Measurements from ENCODE around the gene SUPT16H.
"Not testable (repeated sequence)": the region's sequence is repeated elsewhere in the genome, so short reads cannot be mapped to it uniquely, and the experiment has no call there.

SUPT16H gene

DNA sequence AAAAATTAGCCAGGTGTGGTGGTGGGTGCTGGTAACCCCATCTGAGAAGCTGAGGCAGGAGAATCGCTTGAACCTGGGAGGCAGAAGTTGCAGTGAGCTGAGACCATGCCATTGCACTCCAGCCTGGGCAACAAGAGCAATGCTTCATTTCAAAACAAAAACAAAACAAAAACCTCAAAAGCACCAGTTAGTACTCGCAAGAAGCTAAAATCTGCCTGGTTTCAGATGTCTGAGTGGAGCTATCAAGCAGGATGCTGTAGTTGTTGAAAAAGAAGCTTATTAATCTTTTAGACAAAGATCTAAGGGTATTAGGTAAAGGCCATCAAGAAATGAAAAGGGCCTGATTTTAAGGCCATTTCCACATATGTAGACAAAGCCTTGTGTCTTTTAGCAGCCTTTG lies 50.9 kb downstream of the SUPT16H start:
- DNase-seq (no peak), ATAC-seq (no peak)
- Mint-ChIP-seq H3K9me3 (no peaks in the 10 kb centered on the region), H3K4me1 (no peaks in the 10 kb centered on the region), H3K27ac (no peak overlapping the region), H3K4me3 (no peak overlapping the region), H3K27me3 (no peaks in the 10 kb centered on the region)

DNA sequence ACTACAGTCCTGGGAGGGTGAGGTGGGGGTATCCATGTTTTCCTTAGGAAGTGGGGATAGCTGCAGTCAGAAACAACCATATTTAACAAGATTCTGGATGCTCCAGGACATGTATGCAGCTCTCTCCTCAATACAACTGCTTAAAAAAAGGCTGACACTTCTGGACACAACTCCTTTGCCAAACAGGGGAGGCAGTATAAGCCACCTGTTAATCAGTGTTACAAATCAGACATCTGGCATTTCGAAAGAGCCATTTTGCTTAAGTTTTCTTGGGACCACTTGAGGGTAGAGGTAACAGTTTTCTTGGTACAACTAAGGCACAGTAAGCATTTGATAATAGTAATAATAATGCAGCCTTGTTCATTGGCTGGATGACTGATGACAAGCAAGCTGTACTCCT lies 56.8 kb downstream of the SUPT16H start:
- Mint-ChIP-seq H3K4me1 (no peaks in the 10 kb centered on the region), H3K4me3 (no peak overlapping the region), H3K27ac (no peak overlapping the region), H3K27me3 (no peaks in the 10 kb centered on the region), H3K9me3 (no peaks in the 10 kb centered on the region)
- ATAC-seq = no peak
- no peak for DNase-seq

DNA sequence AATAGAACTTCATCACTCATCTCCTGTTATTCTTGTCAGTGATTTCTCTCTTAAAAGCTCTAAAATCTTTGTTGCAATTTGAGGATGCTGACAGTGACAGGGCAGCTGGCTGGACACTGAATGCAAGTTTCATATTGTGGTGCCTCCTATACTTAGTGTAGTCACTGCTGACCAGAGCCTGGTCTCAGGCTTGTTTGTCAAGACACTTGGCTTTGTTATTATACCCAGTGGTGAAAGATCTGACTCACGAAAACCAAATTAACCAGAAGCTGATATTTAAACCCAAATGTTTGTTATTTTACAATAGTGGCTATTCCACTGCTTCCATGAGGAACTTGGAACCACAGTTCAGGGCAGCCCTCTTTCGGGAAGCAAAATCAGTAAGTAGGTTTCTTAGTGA lies 61.1 kb downstream of the SUPT16H start:
- ATAC-seq = no peak
- peaks cover 9% of the 10 kb centered on the region for H3K4me1 Mint-ChIP-seq
- H3K9me3 Mint-ChIP-seq = no peaks in the 10 kb centered on the region
- no peak for DNase-seq
- H3K27ac Mint-ChIP-seq = no peak overlapping the region
- no peak overlapping the region for H3K4me3 Mint-ChIP-seq
- no peaks in the 10 kb centered on the region for H3K27me3 Mint-ChIP-seq

DNA sequence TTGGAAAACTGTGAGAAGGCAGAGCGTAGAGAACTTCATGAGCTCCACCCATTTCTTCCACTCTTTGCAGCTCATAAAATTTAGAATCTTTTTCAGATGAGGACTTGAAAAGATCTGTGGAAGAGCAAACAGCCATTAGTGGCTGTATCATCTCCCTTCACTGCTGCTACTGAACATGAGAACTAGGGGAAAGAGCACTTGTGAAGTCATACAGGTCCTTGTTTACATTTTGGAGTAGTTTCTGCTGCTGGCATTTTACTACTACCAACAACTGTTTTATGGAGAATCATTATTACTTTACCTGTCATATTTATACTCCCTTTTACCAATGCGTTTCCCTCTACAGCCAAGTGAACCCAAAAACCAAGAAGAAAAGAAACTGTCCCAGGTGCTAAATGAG lies 62.9 kb downstream of the SUPT16H start:
- no peaks in the 10 kb centered on the region for H3K9me3 Mint-ChIP-seq
- no peak for DNase-seq
- no peak overlapping the region for H3K27ac Mint-ChIP-seq
- no peak for ATAC-seq
- H3K4me3 Mint-ChIP-seq = no peak overlapping the region
- no peaks in the 10 kb centered on the region for H3K27me3 Mint-ChIP-seq
- H3K4me1 Mint-ChIP-seq = peaks cover 9% of the 10 kb centered on the region

DNA sequence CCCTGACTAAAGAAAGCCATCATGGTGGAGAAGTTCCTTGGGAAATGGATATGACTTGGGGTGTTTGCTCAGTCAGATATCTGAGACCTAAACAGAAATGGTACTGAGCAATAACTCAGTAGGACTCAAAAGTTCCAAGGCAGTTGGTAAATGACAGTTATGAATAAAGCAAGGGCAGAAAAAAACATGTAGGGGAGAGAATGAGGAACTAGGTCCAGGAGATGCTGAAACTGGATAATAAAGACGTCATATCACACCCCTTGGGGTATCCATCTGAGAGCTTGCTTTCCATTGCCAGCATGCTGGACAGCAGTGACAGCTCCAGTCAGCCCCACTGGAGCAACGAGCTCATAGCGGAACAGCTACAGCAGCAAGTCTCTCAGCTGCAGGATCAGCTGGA lies 66.4 kb downstream of the SUPT16H start:
- Mint-ChIP-seq H3K4me3 (no peak overlapping the region), H3K9me3 (no peaks in the 10 kb centered on the region), H3K27ac (no peak overlapping the region), H3K4me1 (peaks cover 9% of the 10 kb centered on the region), H3K27me3 (no peaks in the 10 kb centered on the region)
- ATAC-seq = no peak
- no peak for DNase-seq

DNA sequence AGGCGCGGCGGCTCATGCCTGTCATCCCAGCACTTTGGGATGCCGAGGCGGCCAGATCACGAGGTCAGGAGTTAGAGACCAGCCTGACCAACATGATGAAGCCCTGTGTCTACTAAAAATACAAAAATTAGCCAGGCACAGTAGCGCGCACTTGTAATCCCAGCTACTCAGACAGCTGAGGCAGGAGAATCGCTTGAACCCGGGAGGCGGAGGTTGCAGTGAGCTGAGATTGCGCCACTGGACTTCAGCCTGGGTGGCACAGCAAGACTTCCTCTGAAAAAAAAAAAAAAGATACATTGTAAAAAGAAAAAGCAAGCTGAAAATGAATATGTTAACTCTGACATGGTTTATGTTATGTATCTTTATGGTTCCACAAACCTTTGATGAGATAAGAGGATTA lies 70.3 kb downstream of the SUPT16H start:
- ATAC-seq (no peak), DNase-seq (no peak)
- no peak overlapping the region for H3K4me3 Mint-ChIP-seq
- H3K27me3 Mint-ChIP-seq = no peaks in the 10 kb centered on the region
- H3K4me1 Mint-ChIP-seq = peaks cover 12% of the 10 kb centered on the region
- no peaks in the 10 kb centered on the region for H3K9me3 Mint-ChIP-seq
- no peak overlapping the region for H3K27ac Mint-ChIP-seq

DNA sequence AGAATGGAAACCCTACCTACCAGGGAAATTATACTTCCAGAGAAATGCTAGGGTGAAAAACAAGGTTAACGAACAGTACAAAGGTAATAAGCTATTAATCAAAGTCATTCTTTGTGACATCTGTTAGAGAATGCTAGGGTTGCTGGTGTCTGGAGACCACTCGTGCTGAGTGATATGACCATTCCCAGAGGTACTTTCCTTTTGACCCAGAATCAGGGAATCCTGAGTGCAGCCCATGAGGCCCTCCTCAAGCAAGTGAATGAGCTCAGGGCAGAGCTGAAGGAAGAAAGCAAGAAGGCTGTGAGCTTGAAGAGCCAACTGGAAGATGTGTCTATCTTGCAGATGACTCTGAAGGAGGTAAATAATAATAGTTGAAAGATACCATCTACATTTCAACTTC lies 72.2 kb downstream of the SUPT16H start:
- H3K9me3 Mint-ChIP-seq = no peaks in the 10 kb centered on the region
- no peak overlapping the region for H3K27ac Mint-ChIP-seq
- DNase-seq (no peak), ATAC-seq (no peak)
- H3K4me1 Mint-ChIP-seq = peaks cover 26% of the 10 kb centered on the region
- H3K4me3 Mint-ChIP-seq = no peak overlapping the region
- no peaks in the 10 kb centered on the region for H3K27me3 Mint-ChIP-seq

DNA sequence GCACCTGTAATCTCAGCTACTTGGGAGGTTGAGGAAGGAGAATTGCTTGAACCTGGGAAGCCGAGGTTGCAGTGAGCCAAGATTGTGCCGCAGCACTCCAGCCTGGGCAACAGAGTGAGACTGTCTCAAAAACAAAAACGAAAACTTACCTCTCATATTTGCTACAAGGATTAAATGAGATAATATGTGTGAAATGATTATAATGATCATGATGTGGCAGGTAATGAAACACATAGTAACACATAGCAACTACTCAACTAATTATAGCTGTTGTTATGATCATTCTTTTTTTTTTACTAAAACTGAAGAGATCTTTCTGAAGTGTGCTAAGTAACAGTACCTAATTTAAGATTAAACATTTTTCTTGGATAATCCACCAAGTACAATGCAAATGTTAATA lies 73.9 kb downstream of the SUPT16H start:
- Mint-ChIP-seq H3K4me3 (no peak overlapping the region), H3K4me1 (peaks cover 26% of the 10 kb centered on the region)

DNA sequence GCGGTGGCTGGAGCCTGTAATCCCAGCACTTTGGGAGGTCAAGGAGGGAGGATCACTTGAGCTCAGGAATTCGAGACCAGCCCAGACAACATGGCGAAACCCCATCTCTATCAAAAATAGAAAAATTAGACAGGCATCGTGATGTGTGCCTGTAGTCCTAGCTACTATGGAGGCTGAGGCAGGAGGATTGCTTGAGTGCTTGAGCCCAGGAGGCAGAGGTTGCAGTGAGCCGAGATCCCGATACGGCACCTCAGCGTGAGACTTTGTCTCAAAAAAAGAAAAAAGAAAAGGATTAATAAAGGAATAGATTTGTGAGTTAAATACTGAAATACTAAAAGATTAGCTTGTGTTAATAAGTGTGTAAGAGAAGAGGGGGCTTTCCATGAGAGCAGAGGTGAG lies 74.6 kb downstream of the SUPT16H start:
- H3K9me3 Mint-ChIP-seq = no peaks in the 10 kb centered on the region
- peak overlapping the region; percentile 77 to 79 for H3K4me3 Mint-ChIP-seq
- ATAC-seq (peak; percentile 19), DNase-seq (peak in 1 of 2 donors; percentile 12)
- H3K27me3 Mint-ChIP-seq = no peaks in the 10 kb centered on the region
- H3K27ac Mint-ChIP-seq = peak overlapping the region; percentile 82 to 95
- H3K4me1 Mint-ChIP-seq = peaks cover 26% of the 10 kb centered on the region

More for the DNA sequence above, 73.9 kb downstream of the SUPT16H start:
- Mint-ChIP-seq H3K27me3 (no peaks in the 10 kb centered on the region), H3K9me3 (no peaks in the 10 kb centered on the region), H3K27ac (no peak overlapping the region)
- ATAC-seq = no peak
- DNase-seq = no peak

DNA sequence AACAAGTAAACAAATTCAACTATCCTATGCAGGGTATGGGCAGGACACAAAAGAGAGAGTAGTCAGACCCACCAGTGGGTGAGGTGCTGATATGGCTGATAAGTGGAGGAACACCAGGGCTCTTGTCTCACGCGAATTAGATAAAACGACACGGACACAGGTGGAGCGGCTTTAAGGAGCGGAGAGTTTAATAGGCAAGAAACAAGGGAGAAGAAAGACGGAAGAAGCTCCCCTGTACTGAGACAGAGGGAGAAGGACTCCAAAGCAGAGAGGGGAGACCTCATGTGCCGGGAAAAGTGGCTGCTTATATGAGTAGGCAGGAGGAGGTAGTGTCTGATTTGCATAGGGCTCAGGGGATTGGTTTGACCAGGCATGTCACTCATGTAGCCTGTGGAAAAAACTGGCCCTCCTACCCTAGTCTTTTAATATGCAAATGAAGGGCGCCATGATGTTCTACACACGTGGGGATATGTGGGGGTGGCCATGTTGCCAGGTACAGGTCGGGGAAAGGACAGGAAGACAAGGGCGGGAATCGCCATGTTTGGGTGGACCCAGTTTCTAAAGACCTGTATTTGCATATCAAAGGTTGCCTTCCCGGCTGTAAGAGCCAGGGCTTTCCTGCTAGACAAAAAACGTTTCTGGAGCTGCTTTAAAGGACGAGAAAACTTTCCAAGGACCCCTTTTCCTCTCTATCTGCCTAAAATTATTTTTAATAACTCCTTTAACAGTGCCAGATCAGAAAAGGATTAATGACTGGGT lies 75.2 kb downstream of the SUPT16H start:
- Mint-ChIP-seq H3K4me3 (peak overlapping the region; percentile 77 to 79), H3K27me3 (no peaks in the 10 kb centered on the region), H3K9me3 (no peaks in the 10 kb centered on the region), H3K27ac (peak overlapping the region; percentile 82 to 95), H3K4me1 (peaks cover 26% of the 10 kb centered on the region)
- peak; percentile 78 to 88 for DNase-seq
- ATAC-seq = peak; percentile 93

DNA sequence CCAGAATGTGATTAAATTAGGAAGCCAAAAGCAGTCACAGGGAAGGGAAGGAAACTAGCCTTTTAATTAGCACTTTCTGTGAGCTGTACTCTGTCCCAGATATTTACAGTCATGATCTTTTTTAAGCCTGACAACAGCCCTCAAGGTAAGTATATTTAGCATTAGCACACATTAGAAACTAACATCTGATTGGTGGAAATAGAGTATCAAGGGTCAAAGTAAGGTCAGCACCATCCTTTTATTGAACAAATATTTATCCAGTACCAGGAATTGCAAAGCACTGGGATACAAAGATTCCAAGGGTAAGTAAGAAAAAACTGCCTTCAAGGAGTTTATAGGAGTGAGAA lies 75.7 kb downstream of the SUPT16H start:
- Mint-ChIP-seq H3K4me3 (peak overlapping the region; percentile 77 to 79), H3K4me1 (peaks cover 26% of the 10 kb centered on the region), H3K9me3 (no peaks in the 10 kb centered on the region), H3K27ac (peak overlapping the region; percentile 82 to 95), H3K27me3 (no peaks in the 10 kb centered on the region)
- ATAC-seq = no peak
- DNase-seq = no peak

DNA sequence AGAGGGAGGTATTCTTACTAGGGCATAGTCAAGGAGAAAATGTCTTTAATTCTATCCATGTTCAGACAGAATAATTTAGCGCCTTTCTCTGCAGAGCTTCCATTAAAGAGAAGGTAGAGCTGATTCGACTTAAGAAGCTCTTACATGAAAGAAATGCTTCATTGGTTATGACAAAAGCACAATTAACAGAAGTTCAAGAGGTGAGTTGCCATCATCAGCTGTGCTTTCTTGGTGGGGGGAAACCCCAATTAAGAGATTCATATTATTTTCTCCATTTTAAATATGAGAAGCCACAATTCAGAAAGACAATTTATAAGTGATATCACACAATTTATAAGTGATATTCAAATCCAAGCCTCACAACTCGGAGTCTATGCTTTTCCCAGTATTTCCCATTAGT lies 76.2 kb downstream of the SUPT16H start:
- no peak for DNase-seq
- no peak for ATAC-seq
- no peaks in the 10 kb centered on the region for H3K27me3 Mint-ChIP-seq
- no peak overlapping the region for H3K4me3 Mint-ChIP-seq
- H3K4me1 Mint-ChIP-seq = peaks cover 26% of the 10 kb centered on the region
- no peaks in the 10 kb centered on the region for H3K9me3 Mint-ChIP-seq
- no peak overlapping the region for H3K27ac Mint-ChIP-seq

DNA sequence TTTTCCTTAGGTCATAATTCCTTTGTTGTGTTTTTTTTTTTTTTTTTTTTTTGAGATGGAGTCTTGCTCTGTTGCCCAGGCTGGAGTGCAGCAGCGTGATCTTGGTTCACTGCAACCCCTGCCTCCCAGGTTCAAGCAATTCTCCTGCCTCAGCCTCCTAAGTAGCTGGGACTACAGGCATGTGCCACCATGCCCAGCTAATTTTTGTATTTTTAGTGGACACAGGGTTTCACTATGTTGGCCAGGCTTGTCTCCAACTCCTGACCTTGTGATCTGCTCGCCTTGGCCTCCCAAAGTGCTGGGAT lies 81.0 kb downstream of the SUPT16H start:
- DNase-seq, H3K4me3 Mint-ChIP-seq, H3K9me3 Mint-ChIP-seq, ATAC-seq, H3K27ac Mint-ChIP-seq: not testable (repeated sequence)
- H3K27me3 Mint-ChIP-seq = peaks cover 25% of the 10 kb centered on the region
- peaks cover 16% of the 10 kb centered on the region for H3K4me1 Mint-ChIP-seq

DNA sequence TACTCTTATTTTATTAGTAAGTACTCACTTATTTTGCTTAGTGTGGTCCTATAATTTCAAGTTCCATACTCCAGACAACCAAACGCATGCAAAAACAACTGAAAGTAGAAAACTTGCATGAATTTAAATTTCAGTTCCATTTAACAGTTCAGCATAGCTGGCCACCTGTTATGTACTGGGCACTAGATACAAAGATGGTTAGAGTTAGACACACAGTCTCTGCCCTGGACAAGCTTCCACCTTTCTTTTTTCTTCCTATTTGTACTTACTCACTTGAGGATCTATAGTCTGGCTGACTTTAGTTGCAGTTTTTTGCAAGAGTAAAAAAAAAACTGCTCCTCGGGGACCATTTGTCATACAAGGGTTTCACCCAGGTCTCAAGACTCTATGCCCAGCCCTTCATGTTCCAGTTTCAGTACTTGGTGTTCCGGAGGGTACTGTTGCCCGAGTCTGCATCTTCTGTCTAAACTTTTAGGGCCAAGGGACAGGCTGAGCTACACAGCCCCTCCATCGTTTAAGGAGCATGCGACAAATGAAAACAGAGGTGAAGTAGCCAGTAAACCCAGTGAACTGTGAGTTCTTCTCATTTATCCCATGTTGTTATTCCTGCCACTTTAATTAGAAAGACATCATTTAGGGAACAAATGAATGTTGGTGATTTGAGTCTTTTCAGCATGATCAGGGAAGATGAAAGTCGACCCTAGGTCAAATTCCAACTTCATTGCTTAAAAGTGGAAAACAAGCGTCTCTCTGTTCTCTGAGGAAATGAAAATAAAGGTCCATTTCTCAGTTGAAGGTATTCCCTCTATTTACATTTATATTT lies 81.6 kb downstream of the SUPT16H start:
- peak overlapping the region in 1 of 2 donors; percentile 15 for H3K4me3 Mint-ChIP-seq
- no peak overlapping the region for H3K27ac Mint-ChIP-seq
- peaks cover 10% of the 10 kb centered on the region for H3K4me1 Mint-ChIP-seq
- ATAC-seq (no peak), DNase-seq (no peak)
- H3K9me3 Mint-ChIP-seq = no peaks in the 10 kb centered on the region
- peaks cover 29% of the 10 kb centered on the region for H3K27me3 Mint-ChIP-seq

All from stimulated activated naive CD8-positive, alpha-beta T cell treated with anti-CD3 and anti-CD28 coated beads, Interleukin-15, amount 100 ng/mL, for 72 hours (primary cell).